NCI-H446 treated with DMSO at 0.1 percent for 48 hours (cell line): ENCODE measurements around the gene NSRP1.
"Not testable (repeated sequence)": the region's sequence is repeated elsewhere in the genome, so short reads cannot be mapped to it uniquely, and the experiment has no call there.

ENCODE experiments used
- DNase-seq: peaks from one replicate; lab custom pipeline; 2025; lab: John Stamatoyannopoulos, UW

NSRP1 gene

GRCh38 chr17:30222721-30223175 lies 106.1 kb downstream of the NSRP1 start:
- no peak for DNase-seq

DNA sequence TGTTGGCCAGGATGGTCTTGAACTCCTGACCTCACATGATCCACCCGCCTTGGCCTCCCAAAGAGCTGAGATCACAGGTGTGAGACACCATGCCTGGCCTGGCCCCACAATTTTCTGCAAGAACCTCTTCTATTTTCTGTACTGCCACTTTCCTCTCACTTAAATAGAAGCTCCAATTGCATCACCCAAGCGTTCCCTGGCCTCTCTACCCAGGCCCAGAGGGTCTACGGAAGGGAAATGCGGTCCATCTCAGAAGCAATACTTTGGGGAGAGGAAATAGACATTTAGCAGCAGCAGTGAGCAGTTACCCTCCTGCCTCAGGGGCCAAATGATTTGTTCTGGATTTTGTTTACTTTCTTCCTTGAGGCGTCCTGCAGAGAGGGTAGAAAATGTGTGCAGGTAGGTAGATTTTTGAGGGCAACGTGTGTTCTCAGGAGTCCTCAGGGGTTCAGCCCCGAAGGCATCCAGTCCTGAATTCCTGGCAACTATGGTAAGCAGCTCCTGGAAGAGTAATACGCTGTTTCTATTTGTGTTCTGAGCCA lies 107.9 kb downstream of the NSRP1 start:
- no peak for DNase-seq

DNA sequence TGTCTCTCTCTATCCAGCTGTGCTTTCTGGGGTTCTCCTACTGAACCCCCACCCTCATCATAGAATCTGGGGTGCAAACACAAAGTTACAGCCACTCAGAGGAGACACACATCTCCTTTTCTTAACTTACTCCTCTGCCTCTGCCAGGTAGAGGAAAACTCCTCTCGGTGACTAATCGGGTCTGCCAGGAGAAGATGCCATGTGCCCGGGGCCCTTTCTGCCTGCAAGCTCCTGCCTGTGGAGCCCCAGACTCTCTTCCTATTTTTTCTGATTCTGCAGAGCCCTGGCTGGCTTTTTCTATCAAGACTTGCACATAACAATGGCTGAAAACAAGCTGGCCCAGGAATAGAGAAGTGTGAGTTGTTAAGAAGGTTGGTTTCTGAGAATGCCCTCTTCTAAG lies 108.5 kb downstream of the NSRP1 start:
- no peak for DNase-seq

- no peak for DNase-seq
Measured at GRCh38 chr17:30225919-30226553, 109.4 kb downstream of the NSRP1 start.

DNA sequence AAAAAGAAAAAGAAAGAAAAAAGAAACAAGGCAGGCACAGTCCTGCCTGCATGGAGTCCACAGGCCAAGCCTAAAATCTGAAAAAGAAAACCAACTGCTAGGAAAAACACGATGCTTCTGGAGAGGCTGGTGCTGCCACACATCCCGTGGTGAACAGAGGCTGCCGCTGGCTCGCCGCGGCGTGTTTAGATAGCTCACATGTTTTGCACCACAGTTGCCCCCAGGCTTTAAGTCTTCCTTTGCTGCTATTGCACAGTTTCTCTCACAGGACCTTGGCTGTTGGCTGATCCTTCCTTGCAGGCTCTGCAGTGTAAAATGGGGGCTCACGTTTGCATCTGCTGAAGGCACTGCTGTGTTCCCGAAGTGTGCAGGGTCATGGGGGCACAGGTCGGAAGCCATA lies 110.3 kb downstream of the NSRP1 start:
- no peak for DNase-seq

DNA sequence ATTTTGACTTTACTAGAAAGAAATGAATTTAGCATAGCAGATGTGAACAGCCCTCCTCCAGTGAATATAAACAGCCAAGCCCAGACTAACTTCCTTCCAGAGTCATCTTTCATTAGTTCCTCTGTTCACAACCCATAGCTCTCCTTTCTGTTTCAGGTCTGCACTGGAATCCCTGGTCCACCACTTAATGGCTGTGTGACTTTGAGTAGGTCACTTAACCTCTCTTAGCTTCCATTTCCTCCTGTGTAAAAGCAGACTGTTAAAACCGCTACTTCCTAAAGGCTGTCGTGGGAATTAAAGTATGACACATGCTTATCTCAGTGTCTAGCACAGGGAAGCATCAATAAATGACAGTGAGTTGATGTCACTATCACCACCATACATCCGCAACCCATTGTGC lies 111.4 kb downstream of the NSRP1 start:
- no peak for DNase-seq

DNA sequence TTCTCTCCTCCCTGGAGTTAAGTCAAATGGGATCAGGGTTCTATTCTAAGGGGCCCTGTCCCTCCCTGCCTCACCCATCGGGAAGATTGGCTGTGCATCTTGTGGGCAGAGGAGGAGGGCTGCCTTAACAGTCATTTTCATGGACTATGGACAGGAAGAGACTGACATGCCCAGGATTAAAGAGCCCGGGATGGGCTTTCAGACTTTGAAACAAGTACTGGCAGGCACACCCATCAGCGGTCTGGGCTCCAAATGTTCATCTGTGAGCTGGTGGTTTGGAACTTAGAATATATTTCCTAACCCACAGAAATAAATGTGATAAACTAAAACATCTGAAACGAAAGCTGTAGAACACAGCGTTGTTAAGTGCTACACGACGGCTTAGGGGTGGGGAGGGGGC lies 112.4 kb downstream of the NSRP1 start:
- DNase-seq: no peak

- not testable (repeated sequence) for DNase-seq
Measured at GRCh38 chr17:30230009-30230408, 113.4 kb downstream of the NSRP1 start.

- DNase-seq: no peak
Measured at GRCh38 chr17:30230596-30231125, 114.0 kb downstream of the NSRP1 start.

DNA sequence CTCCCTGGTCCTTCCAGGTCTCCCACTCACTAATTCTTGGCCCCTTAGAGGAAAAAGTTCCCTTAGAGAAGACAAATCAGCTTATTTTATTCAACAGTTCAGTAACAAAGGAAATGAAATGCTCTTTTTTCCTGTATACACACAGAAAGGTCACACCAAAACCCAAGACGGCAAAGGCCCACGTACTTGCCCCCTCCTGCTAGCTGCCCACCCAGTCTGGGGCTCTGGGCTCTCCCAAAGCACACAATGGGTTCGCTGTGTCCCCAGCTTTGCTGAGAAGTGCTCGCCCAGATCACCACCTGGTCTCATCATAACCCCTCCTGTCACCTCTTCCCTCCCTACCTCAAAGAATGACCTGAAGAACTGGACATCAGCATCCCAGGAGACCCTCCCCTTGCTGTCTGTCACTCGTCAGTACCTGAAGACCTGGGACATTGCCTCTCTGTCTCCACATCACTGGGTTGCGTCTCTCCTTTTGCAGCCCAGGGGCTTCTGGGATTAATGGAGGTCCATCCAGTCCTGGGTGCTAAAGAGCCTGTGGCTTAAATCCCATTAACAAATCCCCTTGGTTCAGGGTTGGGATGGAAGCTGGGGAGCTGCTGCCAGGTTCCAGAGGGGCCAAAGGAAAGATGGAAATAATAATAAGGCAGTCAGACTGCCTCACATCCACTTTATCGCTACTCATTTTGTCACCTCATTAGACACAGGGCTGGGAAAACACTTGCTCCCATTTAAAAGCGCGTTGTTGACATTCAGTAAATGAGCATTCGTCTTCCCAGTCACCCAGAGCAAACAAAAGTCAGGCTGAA lies 115.6 kb downstream of the NSRP1 start:
- no peak for DNase-seq

DNA sequence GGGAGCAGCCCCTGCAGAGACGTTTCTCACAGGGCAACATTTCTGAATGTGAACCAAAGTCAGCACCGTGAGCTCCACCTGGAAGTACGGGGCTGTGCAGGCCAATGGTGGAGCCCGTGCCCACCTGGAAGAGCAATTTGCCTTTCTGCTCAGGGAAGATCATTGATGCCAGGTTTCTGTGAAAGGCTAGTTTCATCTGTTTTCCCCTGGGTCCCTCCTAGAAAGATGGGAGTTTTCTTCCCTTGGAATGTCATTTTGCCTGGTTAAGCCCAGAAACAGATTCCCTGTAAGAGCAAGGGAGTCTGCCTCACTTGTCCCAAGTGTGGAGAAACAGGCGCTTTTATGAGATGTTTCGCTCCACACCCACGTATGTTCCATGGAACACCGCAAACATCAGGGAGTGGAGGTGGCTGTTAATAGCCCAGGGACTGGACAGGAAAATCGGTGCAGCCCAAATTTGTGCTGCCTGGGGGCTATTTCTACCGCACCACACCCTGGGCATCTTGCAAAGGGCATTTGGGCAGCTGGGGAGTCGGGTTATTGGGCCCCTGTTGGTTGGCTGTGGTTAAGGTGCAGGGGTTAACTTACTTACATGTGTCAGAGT lies 116.3 kb downstream of the NSRP1 start:
- DNase-seq: no peak

GRCh38 chr17:30234296-30234695 lies 117.7 kb downstream of the NSRP1 start:
- no peak for DNase-seq

DNA sequence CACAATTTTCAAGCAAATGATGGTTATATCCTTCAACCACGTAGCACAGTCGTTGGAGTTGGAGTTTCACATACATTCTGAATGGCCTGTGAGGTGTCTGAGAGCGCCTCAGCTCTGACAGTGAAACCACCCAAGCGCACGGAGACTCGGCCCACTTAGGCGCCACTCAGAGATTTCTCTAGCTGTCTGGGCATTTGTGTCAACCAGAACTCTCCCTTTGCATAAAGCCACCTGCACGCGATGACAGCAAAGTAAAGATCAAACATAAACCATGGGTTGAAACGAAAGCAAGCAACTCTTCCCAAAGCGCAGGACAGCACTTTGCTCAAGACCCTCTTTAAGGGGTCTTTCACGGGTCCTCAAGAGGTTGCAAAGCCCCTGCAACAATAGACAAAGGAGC lies 118.3 kb downstream of the NSRP1 start:
- DNase-seq: no peak

GRCh38 chr17:30235386-30236296 lies 119.0 kb downstream of the NSRP1 start, which contains the start of gene SLC6A4:
TSS of gene SLC6A4 (minus strand) at chr17:30235697. CDS start at chr17:30221958, 13,739 bp downstream.
- DNase-seq: no peak
